Measurements from ENCODE around the gene MLC1.

Gene MLC1

GRCh38 chr22:50072714-50073538 is 12.3 kb downstream of the MLC1 start:
- in situ Hi-C loops (cut with MboI; ENCODE audit: low pct_unique_long_range_greater_than_20kb, low sequenced_read_pairs, unreplicated experiment): no loop called here
- no peak for TF ChIP-seq CTCF (IDR thresholded peaks at IDR 0.05; ENCODE audit: extremely low read depth, insufficient read depth, missing control alignments)
- DNase-seq (ENCODE audit: low spot score): no peak

- TF ChIP-seq CTCF (IDR thresholded peaks at IDR 0.05; ENCODE audit: extremely low read depth, insufficient read depth, missing control alignments): no peak
- no peak for DNase-seq (ENCODE audit: low spot score)
- in situ Hi-C loops (cut with MboI; ENCODE audit: low pct_unique_long_range_greater_than_20kb, low sequenced_read_pairs, unreplicated experiment): no loop called here
Measured at GRCh38 chr22:50072167-50072555, 13.1 kb downstream of the MLC1 start.

GRCh38 chr22:50071432-50072166 is 13.6 kb downstream of the MLC1 start:
- in situ Hi-C loops (cut with MboI; ENCODE audit: low pct_unique_long_range_greater_than_20kb, low sequenced_read_pairs, unreplicated experiment): no loop called here
- no peak for DNase-seq (ENCODE audit: low spot score)
- TF ChIP-seq CTCF (IDR thresholded peaks at IDR 0.05; ENCODE audit: extremely low read depth, insufficient read depth, missing control alignments): no peak

GRCh38 chr22:50070366-50070765 is 14.9 kb downstream of the MLC1 start:
- in situ Hi-C loops (cut with MboI; ENCODE audit: low pct_unique_long_range_greater_than_20kb, low sequenced_read_pairs, unreplicated experiment): no loop called here
- TF ChIP-seq CTCF (IDR thresholded peaks at IDR 0.05; ENCODE audit: extremely low read depth, insufficient read depth, missing control alignments): no peak
- DNase-seq (ENCODE audit: low spot score): no peak

GRCh38 chr22:50068096-50068495 is 17.1 kb downstream of the MLC1 start:
- in situ Hi-C loops (cut with MboI; ENCODE audit: low pct_unique_long_range_greater_than_20kb, low sequenced_read_pairs, unreplicated experiment): no loop called here
- TF ChIP-seq CTCF (IDR thresholded peaks at IDR 0.05; ENCODE audit: extremely low read depth, insufficient read depth, missing control alignments): no peak
- no peak for DNase-seq (ENCODE audit: low spot score)

GRCh38 chr22:50067244-50067643 is 18.0 kb downstream of the MLC1 start:
- no peak for TF ChIP-seq CTCF (IDR thresholded peaks at IDR 0.05; ENCODE audit: extremely low read depth, insufficient read depth, missing control alignments)
- no peak for DNase-seq (ENCODE audit: low spot score)
- in situ Hi-C loops (cut with MboI; ENCODE audit: low pct_unique_long_range_greater_than_20kb, low sequenced_read_pairs, unreplicated experiment): no loop called here
